GM21737 (cell line): ENCODE results near the gene CHRM5.
"Not testable (repeated sequence)": the region's sequence is repeated elsewhere in the genome, so short reads cannot be mapped to it uniquely, and the experiment has no call there.

ENCODE experiments used
- ATAC-seq: cut with Tn5 transposase; IDR thresholded peaks from one replicate; pipeline ENCODE4 v1.9.1; 2021; ENCODE audit warnings: mild to moderate bottlenecking, moderate library complexity; ENCODE audit not compliant: unreplicated experiment

The CHRM5 gene

GRCh38 chr15:34038871-34039789, 70.8 kb downstream of the CHRM5 start, which contains the start of gene AVEN:
Gene AVEN (minus strand): TSS chr15:34039204. CDS start chr15:34039046, 158 bp downstream.
- peak; percentile 38 for ATAC-seq

DNA sequence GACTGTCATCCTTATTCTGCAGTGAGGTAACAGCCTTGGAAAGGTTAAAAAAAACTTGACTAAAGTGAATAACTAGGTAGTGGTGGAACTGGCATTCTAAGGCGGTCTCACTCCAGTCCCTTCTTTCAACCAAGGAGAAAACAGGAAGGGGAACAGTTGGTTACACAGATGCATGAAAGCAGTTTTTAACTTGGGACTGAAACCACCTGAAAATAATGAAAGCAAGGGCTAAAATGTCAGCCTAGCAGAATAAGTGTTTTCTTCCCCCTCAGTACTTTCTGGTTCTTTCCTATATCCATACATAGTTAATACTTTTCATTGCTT, 71.5 kb downstream of the CHRM5 start:
- no peak for ATAC-seq

DNA sequence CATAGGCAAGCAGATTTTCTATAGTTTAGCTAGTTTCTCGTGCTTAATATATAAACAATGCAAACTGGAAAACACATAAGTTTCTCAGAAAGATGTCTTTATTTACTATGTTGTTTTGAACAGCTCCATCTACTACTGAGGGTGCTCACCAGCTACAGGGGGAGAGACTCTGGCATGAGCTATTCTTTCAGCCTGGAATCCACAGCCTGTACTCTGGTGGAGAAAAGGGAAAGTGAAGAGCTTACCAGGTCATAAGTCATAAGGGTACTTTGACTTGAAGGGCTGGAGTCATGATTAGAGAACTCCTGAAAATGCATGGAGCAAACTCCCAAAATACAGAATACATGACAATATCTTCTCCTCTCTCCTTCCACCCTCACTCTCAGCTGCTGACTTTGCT, 75.1 kb downstream of the CHRM5 start:
- ATAC-seq = no peak

DNA sequence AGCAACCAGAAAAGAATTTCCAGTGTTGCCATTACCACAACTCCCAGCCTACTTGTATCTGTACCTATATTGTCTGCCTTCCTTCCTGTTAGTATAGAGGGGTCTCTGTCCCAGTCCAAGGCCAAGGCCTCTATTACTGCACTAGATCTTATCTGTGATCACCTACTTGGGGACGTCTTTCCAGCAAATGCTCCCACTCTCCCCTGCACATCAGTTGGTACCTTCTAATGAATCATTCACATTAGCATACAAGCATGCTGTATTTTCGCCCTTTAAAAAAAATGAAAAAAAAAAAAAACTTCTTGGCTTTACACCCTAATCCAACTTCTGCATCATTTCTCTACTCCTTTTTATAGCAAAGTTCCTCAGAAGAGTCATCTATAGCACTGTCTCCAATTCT, 75.5 kb downstream of the CHRM5 start:
- ATAC-seq = no peak

- ATAC-seq = no peak
Measured at GRCh38 chr15:34046471-34047145, 78.3 kb downstream of the CHRM5 start.

- no peak for ATAC-seq
Measured at GRCh38 chr15:34047893-34048775, 79.8 kb downstream of the CHRM5 start.

DNA sequence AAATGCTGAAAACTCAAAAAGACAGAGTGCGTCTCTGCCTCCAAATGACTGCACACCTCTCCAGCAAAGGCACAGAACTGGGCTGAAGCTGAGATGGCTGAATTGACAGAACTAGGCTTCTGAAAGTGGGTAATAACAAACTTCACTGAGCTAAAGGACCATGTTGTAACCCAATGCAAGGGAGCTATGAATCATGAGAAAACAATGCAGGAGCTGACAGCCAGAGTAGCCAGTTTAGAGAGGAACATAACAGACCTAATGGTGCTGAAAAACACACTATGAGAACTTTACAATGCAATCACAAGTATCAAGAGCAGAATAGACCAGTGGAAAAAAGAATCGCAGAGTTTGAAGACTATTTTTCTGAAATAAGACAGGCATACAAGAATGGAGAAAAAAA, 80.8 kb downstream of the CHRM5 start:
- ATAC-seq = no peak

GRCh38 chr15:34050385-34050784, 82.1 kb downstream of the CHRM5 start:
- ATAC-seq = not testable (repeated sequence)

DNA sequence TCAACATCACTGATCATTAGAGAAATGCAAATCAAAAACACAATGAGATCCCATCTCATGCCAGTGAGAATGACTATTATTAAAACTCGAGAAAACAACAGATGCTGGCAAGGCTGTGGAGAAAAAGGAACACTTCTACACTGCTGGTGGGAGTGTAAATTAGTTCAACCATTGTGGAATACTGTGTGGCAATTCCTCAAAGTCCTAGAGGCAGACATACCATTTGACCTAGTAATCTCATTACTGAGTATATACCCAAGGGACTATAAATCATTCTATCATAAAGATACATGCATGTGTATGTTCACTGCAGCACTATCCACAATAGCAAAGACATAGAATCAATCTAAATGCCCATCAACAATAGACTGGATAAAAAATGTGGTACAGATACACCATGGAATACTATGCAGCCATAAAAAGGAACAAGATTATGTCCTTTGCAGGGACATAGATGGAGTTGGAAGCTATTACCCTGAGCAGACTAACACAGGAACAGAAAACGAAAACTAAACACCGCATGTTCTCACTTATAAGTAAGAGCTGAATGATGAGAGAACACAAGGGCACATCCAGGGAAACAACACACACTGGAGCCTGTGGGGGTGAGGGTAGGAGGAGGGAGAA, 85.9 kb downstream of the CHRM5 start:
- no peak for ATAC-seq

DNA sequence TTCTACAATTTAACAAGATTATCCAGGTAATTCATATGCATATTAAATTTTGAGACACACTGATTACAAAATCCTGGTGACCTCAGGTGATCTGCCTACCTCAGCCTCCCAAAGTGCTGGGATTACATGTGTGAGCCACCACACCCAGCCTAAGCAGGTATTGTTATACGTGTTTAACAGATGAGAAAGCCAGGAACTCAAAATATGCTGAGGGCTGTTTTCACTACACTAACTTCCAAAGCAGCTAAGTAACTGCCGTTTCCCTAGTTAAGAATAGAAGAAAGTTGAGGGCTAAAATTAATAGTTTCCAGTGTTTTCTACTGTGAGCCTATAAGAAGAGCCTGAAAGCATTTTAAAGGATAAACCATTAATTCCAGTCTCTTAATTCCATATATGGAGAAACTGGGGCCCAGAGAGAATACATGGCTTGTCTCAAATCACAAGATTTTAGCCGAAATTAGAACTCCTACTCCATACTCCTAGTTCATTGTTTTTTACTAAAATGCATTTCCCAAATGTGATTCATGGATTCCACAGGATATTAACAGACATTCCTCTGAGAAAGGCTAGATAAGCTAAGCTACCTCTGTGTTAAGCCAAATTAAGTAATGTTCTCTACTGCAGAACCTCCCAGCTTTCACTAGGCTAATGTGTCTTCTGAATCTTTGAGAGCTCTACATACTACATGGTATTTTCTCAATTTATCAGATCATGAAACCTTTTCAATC, 87.7 kb downstream of the CHRM5 start:
- no peak for ATAC-seq

GRCh38 chr15:34056911-34057310, 88.6 kb downstream of the CHRM5 start:
- no peak for ATAC-seq

GRCh38 chr15:34059476-34059875, 91.2 kb downstream of the CHRM5 start:
- ATAC-seq = no peak

GRCh38 chr15:34059946-34060345, 91.6 kb downstream of the CHRM5 start:
- ATAC-seq = no peak

GRCh38 chr15:34064438-34064837, 96.1 kb downstream of the CHRM5 start:
- ATAC-seq = no peak

DNA sequence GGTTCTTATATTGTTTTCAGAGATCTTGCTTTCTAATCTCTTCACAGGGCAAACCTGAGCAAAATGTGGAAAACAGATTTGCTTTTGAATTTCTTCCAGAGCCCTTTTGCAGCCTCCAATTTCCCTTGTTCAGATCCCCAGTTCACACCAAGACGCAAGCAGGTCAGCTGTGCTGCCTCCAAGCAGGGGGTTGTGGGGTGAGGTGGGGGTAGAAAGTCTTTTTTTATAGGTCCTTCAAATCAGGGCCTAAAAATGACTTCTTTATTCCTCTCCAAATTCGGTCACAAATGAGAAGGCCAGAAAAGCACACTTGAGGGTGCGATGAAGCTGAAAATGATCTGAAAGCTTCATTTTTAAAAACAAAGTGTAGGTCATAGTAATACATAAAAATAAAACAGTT, 97.0 kb downstream of the CHRM5 start:
- ATAC-seq = no peak

- no peak for ATAC-seq
Measured at GRCh38 chr15:34065941-34066340, 97.6 kb downstream of the CHRM5 start.

- ATAC-seq = no peak
Measured at GRCh38 chr15:34070003-34070402, 101.7 kb downstream of the CHRM5 start.

DNA sequence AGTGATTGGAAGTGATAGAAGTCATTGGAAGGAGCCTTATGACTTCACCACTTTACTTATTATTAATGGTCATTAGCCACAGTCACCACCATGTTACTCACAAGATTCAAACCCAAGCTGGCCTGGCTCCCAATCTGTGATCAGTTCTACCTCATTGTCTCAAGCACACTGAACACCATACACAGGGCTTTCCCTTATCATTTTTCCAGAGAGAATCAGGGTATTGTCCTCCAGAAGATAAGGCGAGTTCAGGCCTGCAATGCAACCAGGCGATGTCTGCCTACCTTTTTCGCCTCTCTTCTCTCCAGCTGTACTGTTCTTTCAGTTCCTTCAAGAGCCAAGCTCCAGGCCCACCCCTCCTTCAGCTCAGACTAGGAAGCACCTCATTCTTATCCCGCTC, 108.5 kb downstream of the CHRM5 start:
- ATAC-seq = no peak

DNA sequence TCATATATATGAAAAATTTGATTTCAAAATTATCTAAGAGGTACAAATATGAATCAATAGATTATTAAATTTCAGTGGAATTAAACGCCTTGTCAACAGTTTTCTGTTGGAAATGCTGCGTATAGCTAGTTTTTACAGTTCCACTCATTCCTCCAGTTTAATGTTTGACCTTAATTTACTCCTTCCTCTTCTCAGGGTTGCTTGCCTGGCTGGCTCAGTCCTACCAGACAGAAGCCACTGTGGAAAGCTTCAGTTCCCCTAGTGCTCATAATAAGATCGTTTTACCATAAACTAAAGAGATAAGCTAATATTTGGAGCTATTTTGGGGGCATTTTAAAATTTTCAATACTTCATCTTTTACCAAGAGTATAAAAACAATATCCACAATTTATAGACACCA, 110.6 kb downstream of the CHRM5 start:
- no peak for ATAC-seq

GRCh38 chr15:34079904-34080303, 111.6 kb downstream of the CHRM5 start:
- ATAC-seq = no peak
